Right cardiac atrium (tissue), 5 donors: ENCODE data around the gene WWC2. TPM values are rescaled to one million over a fixed set of nuclear protein-coding genes. Genes with fewer than 3 reads are reported as not detected.

Source experiments
- ATAC-seq, 2 donors: fragments of 200-7000 bp; cut with Tn5 transposase; one replicate each; pipeline versions ENCODE4 v1.8.0 to v1.9.1; 2020; ENCODE audit warnings: moderate library complexity in 2 of 2, mild to moderate bottlenecking in 1 of 2
- DNase-seq, 3 donors: peaks; one replicate each; pipeline ENCODE4 v3.0.0-alpha.2; 2020
- H3K27ac ChIP-seq: one replicate; pipeline ENCODE4 v1.5.1; 2013; ENCODE audit warnings: mild to moderate bottlenecking, low read length, control low read depth, moderate library complexity
- H3K27me3 ChIP-seq: one replicate; pipeline ENCODE4 v1.6.1; 2013; ENCODE audit not compliant: control insufficient read depth, insufficient read depth
- H3K4me1 ChIP-seq: one replicate; pipeline ENCODE4 v1.6.1; 2013; ENCODE audit warnings: low read length; ENCODE audit not compliant: control insufficient read depth, insufficient read depth
- H3K4me3 ChIP-seq: one replicate; pipeline ENCODE4 v1.5.1; 2013; ENCODE audit warnings: low read length, control low read depth
- H3K9me3 ChIP-seq: one replicate; pipeline ENCODE4 v1.6.1; 2013; ENCODE audit warnings: low read length; ENCODE audit not compliant: control insufficient read depth
- WGBS: extraction: QIAGEN DNeasy Blood & Tissue Kit; methylation state at CpG from one replicate; pipeline ENCODE4 v1.1.7; 2013; 5-methylcytosine and 5-hydroxymethylcytosine counted together
- intact Hi-C, 4 donors: fragments of 100-400 bp; cut with DNase I; formaldehyde crosslinking; loops; one replicate each; pipeline versions ENCODE4 v1.11.0 to v1.14.0; 2022 to 2023
- polyA plus RNA-seq: library from polyadenylated mRNA; stranded (reverse); fragments of 200-250 nt; gene quantifications from one replicate; pipeline ENCODE4 v1.2.3, GENCODE V29; 2013
- total RNA-seq, 4 donors: library from RNA; stranded (reverse); fragmentation: NEBNext Ultra II Directional; extraction: Animal tissue kit (Norgen Biotek cat#: 25700); gene quantifications; one replicate each; pipeline ENCODE4 v1.2.1, GENCODE V29; 2021
- donor health status: healthy with polysubstance abuse.
- donor health status: DM: no; HTN: yes; CAD: no.
- donor health status: DM: no; HTN: no; CAD: no.
- donor health status: DM: no; HTN: yes; CAD: no; lungs with severe emphysema.
- donor health status: DM: yes; HTN: yes; CAD: no.

Gene WWC2
- total and polyA plus RNA-seq, 5 donors = 7.3 to 39.2 (median 33.7) TPM

GRCh38 chr4:183173580-183174526 lies 74.8 kb downstream of the WWC2 start:
- DNase-seq = no peak
- Histone ChIP-seq H3K4me3 (no peak overlapping the region), H3K27me3 (no peaks in the 10 kb centered on the region), H3K4me1 (peaks cover 11% of the 10 kb centered on the region), H3K9me3 (no peaks in the 10 kb centered on the region), H3K27ac (peak overlapping the region; percentile 26)
- intact Hi-C loops = no loop called here
- WGBS = 50% methylated on average over 13 of the region's 13 CpGs
- ATAC-seq = peak; percentile 42 to 55

DNA sequence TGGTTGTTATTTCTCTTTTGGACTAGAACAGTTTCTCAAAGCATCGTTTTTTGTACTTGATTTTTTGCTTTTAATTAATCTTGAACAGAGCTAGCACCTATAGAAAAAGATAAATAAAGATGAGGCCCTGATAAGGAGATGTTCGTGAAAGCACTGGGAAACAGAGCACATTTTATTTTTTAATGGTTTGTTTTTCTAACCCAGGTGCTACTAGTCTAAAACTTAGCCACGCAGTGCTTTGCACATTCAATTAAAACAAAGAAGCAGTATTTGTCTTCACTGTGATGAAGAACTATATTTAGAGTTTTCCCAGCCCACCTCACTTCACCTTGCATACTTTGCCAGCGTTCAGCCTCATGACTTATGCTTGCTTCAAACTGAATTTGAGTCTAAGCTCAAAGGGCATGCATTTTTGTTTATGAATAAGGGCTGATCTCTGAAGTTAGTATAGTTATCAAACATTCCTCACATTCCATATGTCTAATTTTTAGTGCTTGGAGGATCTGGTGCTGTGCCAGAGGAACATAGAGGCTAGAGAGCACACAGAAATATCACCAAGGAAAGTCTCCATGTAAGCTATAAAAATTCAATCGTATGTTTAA lies 76.7 kb downstream of the WWC2 start:
- Histone ChIP-seq H3K9me3 (no peaks in the 10 kb centered on the region), H3K27ac (no peak overlapping the region), H3K4me3 (no peak overlapping the region), H3K4me1 (peaks cover 7% of the 10 kb centered on the region), H3K27me3 (no peaks in the 10 kb centered on the region)
- intact Hi-C loops = no loop called here
- WGBS = 51% methylated on average over 5 of the region's 5 CpGs
- no peak for DNase-seq
- ATAC-seq = no peak

- no peak overlapping the region for H3K27ac ChIP-seq
- no peaks in the 10 kb centered on the region for H3K27me3 ChIP-seq
- ATAC-seq (no peak), DNase-seq (no peak)
- no peaks in the 10 kb centered on the region for H3K9me3 ChIP-seq
- intact Hi-C loops = no loop called here
- no peak overlapping the region for H3K4me3 ChIP-seq
- H3K4me1 ChIP-seq = peaks cover 6% of the 10 kb centered on the region
- 94% methylated on average over 2 of the region's 2 CpGs for WGBS
These were observed 77.9 kb downstream of the WWC2 start for GRCh38 chr4:183177001-183177400.

- 33% methylated on average over 3 of the region's 3 CpGs for WGBS
- ATAC-seq = no peak
These were observed 79.1 kb downstream of the WWC2 start for GRCh38 chr4:183178201-183178600.

GRCh38 chr4:183180096-183180495 lies 81.0 kb downstream of the WWC2 start:
- H3K27ac ChIP-seq = no peak overlapping the region
- no peak for DNase-seq
- no peak overlapping the region for H3K4me3 ChIP-seq
- no peaks in the 10 kb centered on the region for H3K9me3 ChIP-seq
- no peaks in the 10 kb centered on the region for H3K27me3 ChIP-seq
- H3K4me1 ChIP-seq = peaks cover 5% of the 10 kb centered on the region
- 82% methylated on average over 7 of the region's 7 CpGs for WGBS
- no peak for ATAC-seq
- intact Hi-C loops = no loop called here

More at GRCh38 chr4:183178201-183178600, 79.1 kb downstream of the WWC2 start:
- Histone ChIP-seq H3K27me3 (no peaks in the 10 kb centered on the region), H3K4me3 (no peak overlapping the region), H3K9me3 (no peaks in the 10 kb centered on the region), H3K27ac (no peak overlapping the region), H3K4me1 (peaks cover 4% of the 10 kb centered on the region)
- no peak for DNase-seq
- intact Hi-C loops = no loop called here

- ATAC-seq = no peak
- Histone ChIP-seq H3K27ac (no peak overlapping the region), H3K4me1 (peaks cover 5% of the 10 kb centered on the region), H3K9me3 (no peaks in the 10 kb centered on the region), H3K4me3 (no peak overlapping the region), H3K27me3 (no peaks in the 10 kb centered on the region)
- no peak for DNase-seq
- WGBS = 91% methylated on average over 4 of the region's 4 CpGs
- intact Hi-C loops = no loop called here
These were observed 81.6 kb downstream of the WWC2 start for GRCh38 chr4:183180621-183181020.

DNA sequence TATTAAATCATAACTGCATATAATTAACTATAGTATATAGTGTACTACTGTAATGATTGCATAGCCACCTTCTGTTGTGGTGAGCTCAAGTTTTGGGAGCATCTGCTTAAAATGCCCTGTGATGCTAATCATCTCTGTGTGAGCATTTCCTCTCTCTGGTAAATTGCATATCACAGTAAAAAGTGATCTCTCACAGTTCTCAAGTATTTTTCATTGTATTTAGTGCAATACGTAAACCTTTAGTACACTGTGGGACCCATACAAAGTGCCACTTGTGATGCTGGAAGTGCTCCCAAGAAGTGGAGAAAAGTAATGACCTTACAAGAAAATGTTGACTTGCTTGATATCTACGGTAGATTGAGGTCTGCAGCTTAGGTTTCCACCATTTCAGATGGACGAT lies 82.0 kb downstream of the WWC2 start:
- no peak for DNase-seq
- no peak for ATAC-seq
- Histone ChIP-seq H3K4me1 (peaks cover 5% of the 10 kb centered on the region), H3K27me3 (no peaks in the 10 kb centered on the region), H3K9me3 (no peaks in the 10 kb centered on the region), H3K4me3 (no peak overlapping the region), H3K27ac (no peak overlapping the region)
- WGBS = 87% methylated on average over 3 of the region's 3 CpGs
- intact Hi-C loops = no loop called here

GRCh38 chr4:183182873-183183725 lies 84.0 kb downstream of the WWC2 start:
- peak; percentile 76 to 95 for ATAC-seq
- Histone ChIP-seq H3K4me3 (no peak overlapping the region), H3K4me1 (peaks cover 3% of the 10 kb centered on the region), H3K27me3 (no peaks in the 10 kb centered on the region), H3K27ac (no peak overlapping the region), H3K9me3 (no peaks in the 10 kb centered on the region)
- peak in 2 of 3 donors; percentile 48 to 65 for DNase-seq
- 53% methylated on average over 14 of the region's 14 CpGs for WGBS
- intact Hi-C loops = no loop called here

DNA sequence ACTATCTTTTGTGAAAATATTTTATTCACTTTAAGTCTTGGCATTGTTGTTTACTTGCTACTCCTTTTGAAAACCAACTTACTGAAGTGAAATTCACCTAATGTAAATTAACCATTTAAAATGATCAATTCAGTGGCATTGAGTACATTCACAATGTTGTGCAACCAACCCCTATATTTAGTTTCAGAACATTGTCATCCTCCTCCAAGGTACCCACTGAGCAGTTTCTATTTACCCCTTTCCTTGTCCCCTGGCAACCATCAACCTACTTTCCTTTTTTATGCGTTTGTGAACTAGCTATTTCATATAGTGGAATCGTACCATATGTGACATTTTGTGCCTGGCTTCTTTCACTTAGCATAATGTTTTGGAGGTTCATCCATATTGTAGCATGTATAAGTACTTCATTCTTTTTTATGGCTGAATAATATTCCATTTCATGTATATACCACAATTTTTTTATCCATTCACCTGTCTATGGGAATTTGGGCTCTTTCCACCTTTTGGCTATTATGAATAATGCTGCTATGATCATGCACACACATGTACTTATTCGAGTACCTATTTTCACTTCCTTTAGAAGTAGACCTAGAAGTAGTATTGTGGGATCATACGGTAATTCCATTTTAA lies 85.0 kb downstream of the WWC2 start:
- H3K4me1 ChIP-seq = peaks cover 3% of the 10 kb centered on the region
- H3K27me3 ChIP-seq = no peaks in the 10 kb centered on the region
- H3K4me3 ChIP-seq = no peak overlapping the region
- ATAC-seq = no peak
- H3K27ac ChIP-seq = no peak overlapping the region
- intact Hi-C loops = no loop called here
- H3K9me3 ChIP-seq = no peaks in the 10 kb centered on the region
- no peak for DNase-seq
- 94% methylated on average over 4 of the region's 4 CpGs for WGBS

DNA sequence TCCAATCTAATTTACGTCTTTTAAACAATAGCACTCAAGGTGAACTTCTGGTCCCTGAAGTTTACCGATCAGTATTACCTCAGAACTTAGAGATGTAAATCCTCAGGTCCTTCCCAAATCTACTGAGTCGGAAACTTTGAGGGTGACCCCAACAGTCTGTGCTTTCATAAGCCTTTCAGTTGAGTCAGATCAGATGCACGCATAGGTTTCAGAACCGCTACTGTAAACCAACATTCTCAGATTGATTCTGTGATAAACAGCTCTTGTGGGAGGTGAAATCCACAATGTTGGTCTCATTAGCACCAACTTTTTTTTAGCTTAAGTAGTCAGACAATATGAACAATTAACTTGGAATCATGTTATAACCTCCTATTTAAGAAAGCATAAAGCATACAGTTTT lies 86.0 kb downstream of the WWC2 start:
- Histone ChIP-seq H3K27me3 (no peaks in the 10 kb centered on the region), H3K4me1 (peaks cover 3% of the 10 kb centered on the region), H3K4me3 (no peak overlapping the region), H3K27ac (no peak overlapping the region), H3K9me3 (no peaks in the 10 kb centered on the region)
- DNase-seq (no peak), ATAC-seq (no peak)
- 82% methylated on average over 5 of the region's 5 CpGs for WGBS
- intact Hi-C loops = no loop called here
